HFF-Myc (cell line): ENCODE data around the gene AGER.

Experiments
- DNase-seq: peaks from one replicate; pipeline ENCODE4 v3.0.0-alpha.2; 2011; ENCODE audit warnings: low read depth; ENCODE audit errors: extremely low read depth
- H3K4me3 ChIP-seq: replicated peaks from 2 replicates; pipeline ENCODE4 v1.5.1; 2011; ENCODE audit warnings: low read depth, mild to moderate bottlenecking, control low read depth, low read length
- TF ChIP-seq, protein P1 (sequence below): IDR thresholded peaks from 2 replicates; pipeline ENCODE4 v1.5.1; 2012; ENCODE audit warnings: mild to moderate bottlenecking, low read depth, low read length, control low read depth; ENCODE audit errors: missing control alignments

The AGER gene

GRCh38 chr6:32132110-32132509, 51.9 kb downstream of the AGER start:
- no peak overlapping the region for H3K4me3 ChIP-seq
- no peak for DNase-seq
- TF ChIP-seq, protein P1, sequence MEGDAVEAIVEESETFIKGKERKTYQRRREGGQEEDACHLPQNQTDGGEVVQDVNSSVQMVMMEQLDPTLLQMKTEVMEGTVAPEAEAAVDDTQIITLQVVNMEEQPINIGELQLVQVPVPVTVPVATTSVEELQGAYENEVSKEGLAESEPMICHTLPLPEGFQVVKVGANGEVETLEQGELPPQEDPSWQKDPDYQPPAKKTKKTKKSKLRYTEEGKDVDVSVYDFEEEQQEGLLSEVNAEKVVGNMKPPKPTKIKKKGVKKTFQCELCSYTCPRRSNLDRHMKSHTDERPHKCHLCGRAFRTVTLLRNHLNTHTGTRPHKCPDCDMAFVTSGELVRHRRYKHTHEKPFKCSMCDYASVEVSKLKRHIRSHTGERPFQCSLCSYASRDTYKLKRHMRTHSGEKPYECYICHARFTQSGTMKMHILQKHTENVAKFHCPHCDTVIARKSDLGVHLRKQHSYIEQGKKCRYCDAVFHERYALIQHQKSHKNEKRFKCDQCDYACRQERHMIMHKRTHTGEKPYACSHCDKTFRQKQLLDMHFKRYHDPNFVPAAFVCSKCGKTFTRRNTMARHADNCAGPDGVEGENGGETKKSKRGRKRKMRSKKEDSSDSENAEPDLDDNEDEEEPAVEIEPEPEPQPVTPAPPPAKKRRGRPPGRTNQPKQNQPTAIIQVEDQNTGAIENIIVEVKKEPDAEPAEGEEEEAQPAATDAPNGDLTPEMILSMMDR: no peak

DNA sequence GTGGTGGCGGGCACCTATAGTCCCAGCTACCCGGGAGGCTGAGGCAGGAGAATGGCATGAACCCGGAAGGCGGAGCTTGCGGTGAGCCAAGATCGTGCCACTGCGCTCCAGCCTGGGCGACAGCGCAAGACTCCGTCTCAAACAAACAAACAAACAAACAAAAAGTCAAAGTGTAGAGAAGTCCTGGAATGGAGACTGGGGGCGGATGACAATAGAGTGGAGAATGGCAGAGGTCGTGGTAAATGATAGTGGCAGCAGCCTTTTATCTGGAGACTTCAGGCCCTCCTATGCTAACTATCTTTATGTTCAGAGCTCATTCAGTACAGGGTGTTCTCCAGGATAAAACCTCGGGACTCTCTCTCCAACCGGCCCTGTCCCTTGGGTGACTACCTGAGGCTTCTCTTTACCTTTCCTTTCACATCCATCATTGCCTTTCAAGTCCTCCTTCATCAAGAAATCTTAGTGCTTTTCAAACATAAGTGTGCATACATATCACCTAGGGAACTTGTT, 52.6 kb downstream of the AGER start:
- H3K4me3 ChIP-seq: no peak overlapping the region
- TF ChIP-seq, protein P1: no peak
- no peak for DNase-seq
